HG02943 (cell line): ENCODE results near the gene DDTL.
A peak's percentile ranks its signal among the peaks of the same experiment; 100 is the strongest.
"Not testable (repeated sequence)": the region's sequence is repeated elsewhere in the genome, so short reads cannot be mapped to it uniquely, and the experiment has no call there.

Experiments used
- ATAC-seq: cut with Tn5 transposase; IDR thresholded peaks from one replicate; pipeline ENCODE4 v1.9.1; 2021; ENCODE audit warnings: mild to moderate bottlenecking, low read depth, moderate library complexity; ENCODE audit not compliant: unreplicated experiment

DDTL gene

DNA sequence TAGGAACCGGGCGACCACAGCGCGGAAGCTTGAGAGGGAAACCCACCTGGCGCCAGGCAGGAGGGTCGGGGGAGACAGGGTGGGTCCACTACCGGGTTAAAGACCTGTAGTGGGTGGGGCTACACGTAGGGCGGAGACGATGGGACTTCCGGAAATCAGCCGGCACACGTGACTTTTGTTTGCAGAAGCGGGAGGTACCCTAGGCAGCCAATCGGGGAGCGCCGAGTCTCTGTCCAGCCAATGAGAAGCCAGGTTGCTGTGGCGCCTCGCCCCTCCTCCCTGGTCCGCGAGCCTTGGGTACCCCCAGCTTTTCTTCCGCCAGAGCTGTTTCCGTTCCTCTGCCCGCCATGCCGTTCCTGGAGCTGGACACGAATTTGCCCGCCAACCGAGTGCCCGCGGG is at the start of gene DDTL:
Gene DDTL, plus strand, starts transcription at position 321 of the 400 bp plus-strand sequence. Its CDS starts 27 bp downstream, at position 348.
- ATAC-seq, result peak; percentile 91

DNA sequence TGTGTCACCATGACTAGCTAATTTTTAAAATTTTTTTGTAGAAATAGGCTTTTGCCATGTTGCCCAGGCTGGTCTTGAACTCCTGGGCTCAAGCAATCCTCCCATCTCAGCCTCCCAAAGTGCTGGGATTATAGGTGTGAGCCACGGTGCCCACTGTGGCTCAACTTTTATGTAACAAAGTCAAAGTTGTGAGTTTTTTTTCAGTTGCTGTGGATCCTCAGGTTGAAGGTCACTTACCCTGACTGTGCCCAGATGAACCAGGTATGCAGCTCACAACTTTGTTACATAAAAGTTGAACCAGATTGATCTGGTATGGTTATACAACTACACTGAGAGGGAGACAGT is 46.4 kb upstream of the DDTL start:
- ATAC-seq, result not testable (repeated sequence)

DNA sequence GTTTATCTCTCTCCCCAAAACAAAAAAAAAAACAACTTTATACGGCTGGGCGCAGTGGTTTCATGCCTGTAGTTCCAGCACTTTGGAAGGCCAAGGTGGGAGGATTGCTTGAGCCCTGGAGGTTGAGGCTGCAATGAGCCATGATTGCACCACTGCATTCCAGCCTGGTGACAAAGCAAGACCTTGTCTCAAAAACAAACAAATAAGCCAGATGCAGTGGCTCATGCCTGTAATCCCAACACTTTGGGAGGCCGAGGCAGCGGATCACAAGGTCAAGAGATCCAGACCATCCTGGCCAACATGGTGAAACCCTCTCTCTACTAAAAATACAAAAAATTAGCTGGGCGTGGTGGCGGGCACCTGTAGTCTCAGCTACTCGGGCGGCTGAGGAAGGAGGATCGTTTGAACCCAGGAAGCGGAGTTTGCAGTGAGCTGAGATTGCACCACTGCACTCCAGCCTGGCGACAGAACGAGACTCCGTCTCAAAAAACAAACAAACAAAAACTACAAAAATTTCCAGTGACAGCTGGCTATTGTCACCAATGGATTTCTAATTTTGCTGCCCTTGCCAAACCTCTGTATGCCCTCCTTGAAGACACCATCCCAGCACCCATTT is 45.0 kb upstream of the DDTL start:
- ATAC-seq, result not testable (repeated sequence)

DNA sequence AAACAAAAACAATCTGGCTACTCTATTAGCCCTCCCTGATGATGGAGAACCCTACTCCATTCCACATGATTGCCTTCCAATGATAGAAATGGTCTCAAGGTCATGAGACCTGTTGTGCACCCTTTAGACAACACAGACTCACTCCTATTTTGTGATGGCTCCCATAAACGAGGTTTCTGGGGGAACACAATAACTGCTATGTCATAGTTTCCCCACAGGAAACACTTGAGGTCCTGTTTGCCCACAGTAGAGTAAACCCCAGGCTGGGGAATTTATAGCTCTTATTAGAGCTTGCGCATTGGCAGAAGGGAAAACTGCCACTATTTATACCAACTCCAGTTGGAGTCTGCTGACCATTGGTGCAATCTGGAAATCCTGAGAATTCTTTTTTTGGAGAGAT is 43.8 kb upstream of the DDTL start:
- ATAC-seq, result no peak

DNA sequence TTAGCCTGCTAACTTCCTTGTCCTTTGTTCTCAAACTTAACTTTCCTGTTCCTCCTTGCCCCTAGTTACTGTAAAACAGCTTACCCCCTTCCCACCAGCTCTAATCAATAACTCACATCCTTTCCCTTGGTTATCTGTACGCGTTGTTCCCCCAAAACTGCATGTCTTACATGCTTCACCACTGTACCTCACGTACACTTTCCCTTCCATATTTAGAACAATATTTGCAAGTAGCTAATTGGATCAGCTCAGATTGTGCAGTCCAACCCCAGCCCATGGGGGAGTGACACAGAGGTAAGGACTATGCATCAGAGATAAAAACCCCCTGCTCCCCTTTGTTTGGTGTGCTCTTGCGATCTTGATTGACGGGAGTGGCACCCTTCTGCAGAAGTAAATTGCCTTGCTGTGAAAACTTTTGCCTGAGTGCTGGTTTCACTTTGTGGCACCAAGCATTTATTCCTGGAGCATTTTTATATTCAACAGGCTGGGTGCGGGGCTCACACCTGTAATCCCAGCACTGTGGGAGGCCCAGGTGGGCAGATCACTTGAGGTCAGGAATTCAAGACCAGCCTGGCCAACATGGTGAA is 41.6 kb upstream of the DDTL start:
- ATAC-seq, result no peak

DNA sequence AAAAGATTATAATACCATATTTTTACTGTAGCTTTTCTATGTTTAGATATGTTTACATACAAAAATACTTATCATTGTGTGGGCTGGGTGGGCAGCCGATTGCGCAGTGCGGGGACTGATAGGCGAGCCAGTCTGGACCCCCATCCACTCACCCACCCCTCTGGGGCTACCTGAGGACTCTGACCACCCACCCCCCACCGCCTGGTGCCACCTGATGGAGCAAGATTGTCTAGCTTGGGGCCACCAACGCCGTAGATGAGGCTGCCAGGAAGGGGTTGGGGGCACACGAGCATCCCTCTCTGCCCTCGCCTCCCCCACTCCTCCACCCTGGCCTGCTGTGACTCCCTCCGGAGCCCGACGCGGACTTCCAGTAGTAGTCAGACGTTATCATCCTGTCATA is 40.1 kb upstream of the DDTL start:
- no peak for ATAC-seq

DNA sequence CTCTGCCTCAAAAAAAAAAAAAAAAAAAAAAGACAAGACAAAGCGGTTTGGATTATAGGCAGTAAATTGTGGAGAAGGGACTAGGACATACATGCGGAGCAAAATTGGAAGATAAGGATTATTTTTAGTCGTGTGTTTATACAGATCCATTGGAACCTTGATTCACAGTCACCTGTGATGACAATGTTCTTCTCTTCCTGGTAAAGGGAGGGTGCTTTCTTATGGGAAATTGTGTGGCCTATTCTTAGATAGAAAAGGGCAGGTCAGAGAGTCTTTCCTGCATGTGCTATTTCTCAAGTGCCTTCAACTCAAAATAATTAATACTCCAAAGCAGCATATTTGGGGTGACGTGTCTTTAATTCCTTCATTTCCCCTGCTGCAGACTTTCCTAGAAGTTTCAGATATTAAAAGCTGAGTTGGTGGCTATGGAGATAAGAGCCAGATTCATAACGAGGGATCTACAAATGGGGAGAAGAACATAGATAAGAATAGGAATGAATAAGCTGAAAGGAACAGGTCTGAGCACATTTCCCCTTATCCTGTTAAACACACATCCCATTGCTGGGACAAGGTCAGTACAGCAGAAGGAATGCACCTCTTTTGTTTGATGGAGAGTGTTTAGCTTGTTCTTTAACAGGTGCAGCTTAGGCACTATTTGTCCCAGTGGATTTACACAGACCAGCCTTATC is 28.2 kb upstream of the DDTL start:
- no peak for ATAC-seq

DNA sequence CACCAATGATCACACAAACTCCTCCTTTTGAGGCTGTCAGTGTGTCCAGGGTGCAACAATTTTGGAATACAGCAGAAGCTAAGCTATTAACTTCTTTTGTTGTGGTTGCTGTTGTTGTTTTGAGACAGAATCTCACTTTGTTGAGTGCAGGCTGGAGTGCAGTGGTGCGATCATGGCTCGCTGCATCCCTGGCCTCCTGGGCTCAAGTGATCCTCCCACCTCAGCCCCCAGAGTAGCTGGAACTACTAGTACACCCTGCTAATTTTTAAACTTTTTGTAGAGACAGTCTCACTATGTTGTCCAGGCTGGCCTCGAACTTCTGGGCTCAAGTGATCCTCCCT is 27.7 kb upstream of the DDTL start:
- ATAC-seq, result no peak

DNA sequence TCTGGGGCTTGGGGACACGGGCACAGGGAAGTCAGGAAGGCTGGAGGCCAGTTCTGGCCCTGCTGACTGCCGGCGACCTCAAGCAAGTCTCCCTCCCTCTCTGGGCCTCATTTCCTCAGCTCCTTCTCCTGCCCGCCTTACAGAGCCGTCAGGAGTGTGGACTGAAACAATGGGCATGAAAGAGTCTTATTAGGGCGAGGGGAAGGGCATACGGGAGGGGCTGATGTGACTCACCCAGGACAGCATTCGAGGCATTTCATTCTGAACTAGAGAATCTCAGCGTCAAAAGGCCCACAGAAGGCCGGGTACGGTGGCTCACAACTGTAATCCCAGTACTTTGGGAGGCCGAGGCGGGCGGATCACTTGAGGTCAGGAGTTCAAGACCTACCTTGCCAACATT is 26.5 kb upstream of the DDTL start:
- not testable (repeated sequence) for ATAC-seq

DNA sequence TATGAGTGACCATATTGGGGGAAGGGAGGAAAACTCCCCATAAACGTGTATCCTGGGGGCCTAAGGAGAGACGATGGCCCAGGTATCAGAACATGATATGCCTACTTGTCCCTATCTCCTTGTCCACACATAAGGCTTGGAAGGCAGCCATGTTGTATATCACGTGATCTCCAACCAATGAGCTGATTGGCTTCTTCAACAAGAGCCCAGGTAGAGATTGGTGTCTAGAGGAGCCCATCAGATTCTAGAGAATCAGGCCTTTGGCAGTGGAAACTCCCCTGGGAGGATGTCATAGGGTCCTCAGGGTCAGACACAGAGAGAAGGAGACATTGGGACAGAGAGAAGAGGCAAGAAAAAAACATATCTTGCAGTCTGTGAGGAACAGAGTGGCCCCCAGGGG is 19.3 kb upstream of the DDTL start:
- not testable (repeated sequence) for ATAC-seq

DNA sequence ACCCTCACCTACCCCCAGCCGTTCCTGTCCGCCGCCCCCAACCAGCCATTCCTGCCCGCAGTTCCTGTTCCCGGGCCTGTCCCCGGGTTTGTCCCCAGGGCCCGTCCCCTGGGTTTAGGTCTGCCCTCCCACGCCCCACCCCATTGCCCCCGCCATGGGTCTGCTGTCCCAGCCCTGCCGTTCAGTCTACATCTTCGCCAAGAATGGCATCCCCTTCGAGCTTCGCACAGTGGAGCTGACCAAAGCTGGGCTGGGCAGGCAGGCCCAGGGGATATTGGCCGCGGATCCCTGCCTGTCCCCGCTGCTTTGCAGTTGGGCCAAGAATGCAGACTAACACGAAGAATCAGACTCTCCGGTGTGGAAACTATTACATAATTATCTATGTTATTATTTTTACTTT is 16.9 kb upstream of the DDTL start:
- not testable (repeated sequence) for ATAC-seq

DNA sequence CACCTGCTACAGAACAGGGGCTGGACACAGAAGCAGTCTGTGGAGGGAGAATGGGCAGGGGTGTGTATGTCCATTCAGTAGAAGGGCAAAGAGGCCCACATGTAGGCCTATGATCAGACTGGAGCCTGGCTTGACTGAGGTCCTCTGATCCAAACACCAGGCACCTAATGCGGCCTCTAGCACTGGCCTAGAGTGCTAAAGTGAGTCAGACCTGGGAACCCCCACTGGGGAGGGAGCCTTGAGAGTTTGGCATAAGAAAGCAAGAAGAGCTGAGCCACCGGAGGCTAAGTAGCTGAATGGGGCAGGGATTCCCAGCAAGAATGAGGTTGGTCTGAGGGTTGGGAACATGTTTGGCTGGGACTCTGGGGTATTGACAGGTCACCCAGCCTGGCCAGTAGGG is 15.3 kb upstream of the DDTL start:
- not testable (repeated sequence) for ATAC-seq

DNA sequence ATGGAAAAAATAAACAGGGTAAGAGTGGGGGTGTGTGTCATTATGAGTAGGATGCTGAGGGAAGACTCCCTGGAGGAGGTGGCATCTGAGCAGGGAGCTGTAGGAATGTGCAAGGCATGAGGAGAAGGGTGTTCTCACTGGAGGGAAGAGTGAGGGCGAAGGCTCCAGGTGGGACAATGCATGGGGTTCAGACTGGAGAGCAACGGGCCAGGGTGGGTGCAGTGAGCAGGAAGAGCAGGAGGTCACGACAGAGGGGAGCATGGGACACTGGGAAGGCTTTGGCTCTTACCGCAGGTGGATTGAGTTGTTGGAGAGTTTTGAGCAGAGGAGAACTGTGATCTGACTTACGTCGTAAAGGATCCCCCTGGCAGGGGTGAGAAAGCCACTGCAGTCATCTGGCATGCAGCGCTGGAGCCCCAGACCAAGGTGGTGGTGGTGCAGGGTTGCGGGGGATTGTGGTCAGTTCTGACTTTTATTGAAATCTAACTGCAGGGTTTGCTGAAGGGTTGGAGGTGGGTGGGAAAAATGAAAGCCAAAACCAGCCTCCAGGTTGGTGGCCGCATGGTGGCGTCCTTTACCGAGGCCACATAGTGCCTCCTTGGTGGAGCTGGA is 13.8 kb upstream of the DDTL start:
- ATAC-seq, result not testable (repeated sequence)

DNA sequence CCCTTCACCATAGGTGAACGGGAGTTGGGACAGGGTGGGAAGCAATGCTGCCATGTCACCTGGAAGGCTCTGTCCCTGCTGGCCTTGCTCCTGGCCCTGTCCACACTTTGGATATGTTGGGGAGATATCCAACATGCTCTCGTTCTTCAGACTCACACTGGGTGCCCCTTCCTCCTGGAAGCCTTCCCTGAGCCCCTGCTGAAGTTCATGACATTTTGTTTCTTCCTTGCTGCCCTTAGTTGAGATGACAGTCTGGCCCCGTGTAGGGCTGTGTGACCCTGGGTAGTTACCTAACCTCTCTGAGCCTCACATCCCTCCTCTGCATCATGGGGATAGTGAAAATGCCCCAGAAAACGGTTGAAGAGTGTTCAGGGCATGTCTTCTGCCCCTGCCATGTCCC is 13.2 kb upstream of the DDTL start:
- ATAC-seq, result not testable (repeated sequence)

DNA sequence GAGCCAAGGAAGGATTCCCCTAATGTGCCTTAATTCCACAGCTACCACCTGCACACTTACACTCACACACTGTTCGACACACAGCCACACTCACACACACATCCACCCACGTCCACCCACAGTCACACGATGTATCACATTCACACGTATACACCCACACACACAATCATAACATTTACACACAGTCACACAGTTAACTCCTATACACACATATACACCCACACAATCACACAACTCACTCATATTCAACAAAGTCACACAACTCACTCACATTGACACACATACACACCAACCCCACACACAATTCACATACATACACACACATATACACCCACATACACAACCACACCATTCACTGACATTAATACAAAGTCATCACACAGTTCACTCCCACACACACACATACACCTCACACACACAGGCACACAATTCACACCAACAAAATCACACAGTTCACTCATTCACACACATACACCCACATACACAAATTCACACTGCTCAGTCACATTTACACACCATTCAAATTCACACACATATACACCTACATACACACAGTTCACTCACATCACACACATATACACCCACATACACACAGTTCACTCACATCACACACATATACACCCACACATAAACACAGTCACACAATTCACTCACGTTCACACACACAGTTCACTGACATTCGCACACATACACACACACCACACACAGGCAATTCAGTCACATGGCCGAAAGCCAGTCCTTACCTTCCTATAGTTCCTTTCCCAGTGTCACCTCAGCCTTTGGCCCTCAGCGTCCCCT is 12.3 kb upstream of the DDTL start:
- not testable (repeated sequence) for ATAC-seq

DNA sequence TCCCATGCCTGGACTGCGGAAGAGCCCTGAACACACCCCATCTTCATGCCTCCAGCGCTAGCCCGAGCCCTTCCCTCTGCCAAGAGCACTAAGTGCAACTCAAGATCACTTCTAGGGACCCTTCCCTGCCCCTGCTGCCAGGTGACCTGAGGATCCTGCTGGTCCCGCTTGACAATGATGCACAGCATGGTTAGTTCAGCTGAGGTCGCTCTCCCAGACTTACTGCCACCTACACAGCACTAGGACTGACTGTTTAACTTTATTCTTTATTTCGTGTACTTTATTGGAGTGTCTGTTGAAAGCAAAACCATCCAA is 11.7 kb upstream of the DDTL start:
- ATAC-seq, result not testable (repeated sequence)

DNA sequence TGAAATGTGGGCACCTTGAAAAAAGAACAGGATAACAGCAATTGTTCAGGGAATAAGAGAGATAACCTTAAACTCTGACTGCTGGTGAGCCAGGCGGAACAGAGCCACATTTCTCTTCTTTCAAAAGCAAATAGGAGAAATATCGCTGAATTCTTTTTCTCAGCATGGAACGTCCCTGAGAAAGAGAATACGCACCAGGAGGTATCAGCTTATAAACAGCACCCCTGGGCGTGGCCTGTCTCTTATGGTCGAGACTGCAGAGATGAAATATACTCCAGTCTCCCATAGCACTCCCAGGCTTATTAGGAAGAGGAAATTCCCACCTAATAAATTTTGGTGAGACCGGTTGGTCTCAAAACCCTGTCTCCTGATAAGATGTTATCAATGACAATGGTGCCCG is 10.8 kb upstream of the DDTL start:
- not testable (repeated sequence) for ATAC-seq

DNA sequence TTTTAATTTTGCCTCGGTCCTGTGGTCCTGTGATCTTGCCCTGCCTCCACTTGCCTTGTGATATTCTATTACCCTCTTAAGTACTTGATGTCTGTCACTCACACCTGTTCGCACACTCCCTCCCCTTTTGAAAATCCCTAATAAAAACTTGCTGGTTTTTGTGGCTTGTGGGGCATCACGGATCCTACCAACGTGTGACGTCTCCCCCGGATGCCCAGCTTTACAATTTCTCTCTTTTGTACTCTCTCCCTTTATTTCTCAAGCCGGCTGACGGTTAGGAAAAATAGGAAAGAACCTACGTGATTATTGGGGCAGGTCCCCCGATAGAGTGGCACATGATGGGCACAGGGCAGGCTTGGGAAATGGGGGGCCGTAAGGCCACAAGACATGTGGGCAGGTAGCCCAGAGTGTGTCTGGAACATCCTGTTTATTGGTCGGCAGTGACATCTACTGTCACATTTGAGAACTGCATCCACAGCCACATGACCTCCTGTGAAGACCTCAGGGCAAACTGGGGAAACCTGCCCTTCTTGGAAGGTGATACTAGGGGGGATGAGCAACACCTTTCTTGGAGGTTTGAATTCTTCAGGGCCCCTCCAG is 10.3 kb upstream of the DDTL start:
- not testable (repeated sequence) for ATAC-seq

DNA sequence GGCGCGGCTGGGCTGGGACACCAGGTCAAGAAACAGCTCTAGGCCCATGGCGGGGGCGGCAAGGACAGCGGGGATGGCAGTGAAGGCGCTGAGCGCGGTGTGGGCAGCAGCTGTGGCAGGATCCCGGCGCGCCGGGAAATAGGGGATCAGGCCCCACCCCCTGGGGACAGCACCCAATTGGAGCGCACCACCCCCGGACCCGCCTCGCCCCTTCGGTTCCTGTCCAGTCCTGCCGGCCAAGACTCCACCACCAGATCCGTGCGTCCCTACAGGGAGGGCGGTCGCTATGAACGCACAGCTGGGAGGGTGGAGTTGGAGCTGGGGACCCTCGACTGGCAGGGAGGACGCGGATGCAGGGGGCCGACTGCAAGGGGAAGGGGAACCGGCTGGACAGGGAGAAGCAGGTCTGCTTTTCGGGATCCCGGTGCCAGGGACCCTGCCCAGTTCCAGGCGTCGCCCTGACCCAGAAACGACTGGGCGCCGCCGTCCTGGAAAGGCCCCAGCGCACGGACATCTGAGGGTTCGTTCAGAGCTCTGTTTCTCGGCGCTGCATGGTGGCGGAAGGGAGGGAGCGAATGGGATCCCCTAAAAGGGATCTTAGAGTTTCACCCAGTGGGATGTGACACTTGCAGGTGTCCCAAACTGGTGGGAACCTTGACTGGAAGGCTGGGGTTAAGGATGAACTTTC is 5.5 kb upstream of the DDTL start, which contains the start of gene GSTT2B:
Gene GSTT2B, minus strand, starts transcription at position 112 of the 688 bp plus-strand sequence. Its CDS starts 64 bp downstream, at position 48.
- ATAC-seq, result not testable (repeated sequence)

DNA sequence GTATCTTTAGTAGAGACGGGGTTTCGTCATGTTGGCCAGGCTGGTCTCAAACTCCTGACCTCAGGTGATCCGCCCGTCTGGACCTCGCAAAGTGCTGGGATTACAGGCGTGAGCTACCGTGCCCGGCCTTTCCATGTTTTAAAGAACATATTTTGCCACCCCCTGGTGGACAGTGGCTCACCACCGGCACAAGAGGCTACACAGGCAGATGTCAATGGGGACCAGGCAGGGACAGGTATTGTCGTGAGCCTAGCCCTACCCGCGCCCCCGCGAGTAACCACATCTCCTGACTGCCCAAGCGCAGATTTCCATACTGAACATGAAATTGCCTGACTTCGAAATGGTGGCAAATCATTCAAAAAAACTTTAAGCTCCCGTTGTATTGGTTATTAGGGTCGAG is 594 bp upstream of the DDTL start:
- not testable (repeated sequence) for ATAC-seq
